ENCODE measurements around the gene KRT38.

The KRT38 gene

DNA sequence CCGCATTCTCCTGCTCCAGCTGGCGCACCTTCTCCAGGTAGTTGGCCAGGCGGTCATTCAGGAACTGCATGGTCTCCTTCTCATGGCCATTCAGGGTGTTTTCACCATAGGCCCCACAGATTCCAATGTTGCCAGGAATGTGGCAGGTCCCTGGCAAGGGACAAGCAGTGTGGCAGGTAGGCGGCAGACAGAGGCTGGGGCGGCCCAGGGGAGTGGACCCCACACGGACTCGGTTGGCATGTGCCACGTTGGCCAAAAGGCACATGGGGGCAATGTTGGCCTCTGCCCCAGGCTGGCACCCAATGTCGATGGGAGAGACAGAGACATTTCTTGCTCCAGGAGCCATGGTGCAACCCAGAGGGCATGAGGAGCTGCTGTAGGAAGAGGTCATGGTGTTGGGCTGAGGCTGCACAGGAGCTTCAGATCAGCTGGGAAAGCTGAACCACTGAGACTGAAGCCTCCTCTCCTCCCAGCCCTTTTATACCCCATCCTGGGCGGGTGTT, at the start of gene KRT38:
TSS of gene KRT38 (minus strand) at position 453 of the 503 bp plus-strand sequence. CDS start at position 391, 62 bp downstream.
- FAIRE-seq, result no peak

DNA sequence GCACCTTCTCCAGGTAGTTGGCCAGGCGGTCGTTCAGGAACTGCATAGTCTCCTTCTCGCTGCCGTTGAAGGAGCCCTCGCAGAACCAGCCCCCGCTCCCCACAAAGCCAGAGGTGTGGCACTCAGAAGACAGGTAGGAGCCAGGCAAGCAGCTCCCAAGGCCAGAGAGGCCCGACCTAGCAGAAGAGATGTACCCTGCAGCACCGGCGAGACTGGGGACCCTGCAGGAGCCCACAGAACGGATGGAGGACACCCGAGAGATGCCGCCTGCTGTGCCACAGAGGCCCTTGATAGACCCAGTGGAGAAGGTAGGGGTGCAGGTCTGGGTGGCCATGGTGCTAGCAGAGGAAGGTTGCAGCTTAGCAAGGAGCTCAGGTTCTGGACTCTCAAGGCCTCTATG, 48.7 kb upstream of the KRT38 start, which contains the start of gene KRT36:
TSS of gene KRT36 (minus strand) at position 380 of the 400 bp plus-strand sequence. CDS start at position 334, 46 bp downstream.
- no peak for FAIRE-seq

DNA sequence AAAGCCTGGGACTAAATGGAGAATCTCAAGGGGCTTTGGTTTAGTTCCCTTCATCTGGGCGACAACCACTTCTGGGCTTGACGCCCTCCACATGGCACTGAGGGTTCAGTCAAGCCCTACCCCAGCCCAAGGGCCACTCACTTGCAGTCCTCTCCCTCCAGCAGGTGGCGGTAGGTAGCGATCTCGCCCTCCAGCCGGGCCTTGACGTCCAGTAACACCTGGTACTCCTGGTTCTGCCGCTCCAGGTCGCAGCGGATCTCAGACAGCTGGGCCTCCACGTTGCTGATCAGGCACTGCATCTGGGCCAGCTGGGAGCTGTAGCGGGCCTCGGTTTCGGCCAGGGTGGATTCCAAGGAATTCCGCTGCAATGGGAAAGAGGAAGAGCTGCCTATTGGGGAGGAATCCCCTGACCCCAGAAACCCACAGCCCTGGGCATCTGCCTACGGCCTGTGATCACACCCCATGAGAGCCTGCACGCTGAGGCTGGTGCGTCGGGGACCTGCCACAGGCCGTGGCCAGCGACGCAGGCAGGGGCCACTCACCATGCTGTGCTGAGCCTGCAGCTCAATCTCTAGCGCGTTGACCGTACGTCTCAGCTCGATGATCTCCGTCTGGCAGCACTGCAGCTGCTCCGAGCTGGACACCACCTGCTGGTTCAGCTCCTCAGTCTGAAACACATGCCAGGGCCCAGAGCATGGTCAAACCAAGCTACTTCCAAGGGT, 46.2 kb upstream of the KRT38 start:
- no peak for FAIRE-seq

DNA sequence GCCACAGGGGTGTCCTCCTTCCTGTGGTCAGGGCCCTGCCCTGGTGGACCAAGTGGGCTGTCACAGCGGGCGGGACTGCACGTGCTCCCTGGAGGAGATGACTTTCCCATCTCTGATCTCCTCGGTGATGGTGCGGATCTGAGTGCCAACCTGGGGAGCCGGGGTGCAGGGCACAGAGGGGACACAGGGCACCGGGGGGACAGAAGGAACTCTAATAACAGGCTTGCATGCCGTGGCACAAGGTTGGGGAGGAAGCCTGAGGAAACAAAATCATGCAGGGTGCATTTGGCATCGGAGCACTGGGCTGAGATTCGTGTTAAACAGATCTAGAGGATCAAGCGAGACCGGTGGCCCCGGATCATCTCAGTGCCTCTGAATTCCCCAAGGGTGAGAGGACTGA, 45.5 kb upstream of the KRT38 start:
- no peak for FAIRE-seq

DNA sequence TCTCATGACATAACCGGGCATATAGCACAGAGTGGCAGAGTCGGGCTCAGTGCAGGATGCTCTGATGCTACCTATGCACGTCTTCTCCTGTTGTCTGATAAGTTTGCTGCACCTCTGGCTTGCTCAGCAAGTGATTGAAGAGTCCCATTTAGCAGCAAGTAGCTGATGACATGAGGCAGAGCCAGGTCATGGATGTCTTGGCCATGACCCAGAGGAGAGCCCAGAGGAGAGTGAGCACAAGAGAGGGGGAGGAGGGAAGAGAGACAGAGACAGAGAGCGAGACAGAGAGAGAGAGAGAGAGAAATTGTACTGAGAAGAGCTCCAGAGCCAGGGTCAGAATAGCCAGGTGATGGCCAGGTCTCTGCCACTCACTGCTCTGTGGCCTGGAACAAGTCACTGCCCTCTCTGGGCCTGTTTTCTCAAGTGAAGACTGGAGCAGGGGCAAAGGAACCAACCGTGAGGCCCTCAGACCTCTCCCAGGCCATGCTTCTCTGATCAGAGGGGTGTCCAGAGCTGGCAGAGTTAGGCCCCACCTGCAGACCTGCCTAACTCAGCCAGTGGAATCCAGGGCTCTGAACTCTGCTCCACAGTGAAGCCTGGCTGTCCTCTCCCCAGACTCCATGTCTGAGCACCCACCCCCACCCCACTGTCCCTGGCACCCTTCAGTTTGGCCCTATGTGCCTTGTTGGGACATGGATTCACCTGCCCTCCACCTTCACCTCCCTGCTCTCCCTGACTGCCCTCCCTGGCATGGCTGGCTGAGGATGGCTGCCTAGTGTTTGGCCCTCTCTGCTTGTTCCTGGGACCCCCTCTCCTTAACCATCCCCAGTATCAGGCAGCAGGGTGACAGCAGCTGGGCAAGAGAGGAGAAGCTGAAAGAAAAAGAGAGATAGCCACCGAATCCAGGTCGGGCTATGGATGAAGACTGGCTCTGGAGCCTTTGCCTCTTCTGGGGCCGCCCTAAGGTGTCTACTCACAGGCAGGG, 44.4 kb upstream of the KRT38 start:
- FAIRE-seq, result no peak

DNA sequence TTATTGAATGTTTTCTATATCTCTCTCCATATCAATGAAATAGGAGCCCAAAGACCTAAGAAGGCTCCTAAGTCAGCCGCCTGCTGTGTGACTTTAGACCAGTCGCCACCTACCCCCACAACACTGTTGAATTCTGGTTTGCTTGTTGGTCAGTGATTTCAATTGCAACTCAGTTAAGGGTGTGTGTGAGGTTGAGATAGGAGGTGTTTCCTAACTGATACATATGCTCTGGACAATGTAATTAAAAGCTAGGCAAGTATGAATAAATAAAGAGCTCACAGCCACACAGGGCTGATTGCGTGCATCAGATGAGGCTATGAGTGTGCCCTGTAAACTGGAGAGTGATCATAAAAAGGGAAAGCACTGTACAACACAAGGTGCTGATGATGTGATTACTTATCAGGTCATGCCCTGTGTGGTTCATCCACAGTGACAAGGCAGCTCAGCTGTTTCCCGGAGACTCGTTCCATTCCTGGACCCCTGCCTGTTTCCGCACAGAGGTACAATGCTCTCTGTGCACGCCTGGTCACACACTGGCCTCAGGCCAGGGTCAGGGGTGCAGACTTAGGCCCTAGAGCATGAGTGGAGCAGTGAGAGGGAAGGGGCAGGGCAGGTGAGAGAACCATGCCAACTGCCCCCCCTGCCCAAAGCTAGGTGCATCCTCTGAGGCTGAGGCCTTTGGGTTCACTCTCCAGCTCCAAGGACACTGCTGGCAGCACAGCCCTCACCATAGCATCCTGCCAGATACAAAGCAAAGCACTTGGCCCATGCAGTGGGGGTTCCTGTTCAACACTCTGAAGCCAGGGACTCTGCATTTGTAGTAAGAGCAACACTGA, 43.4 kb upstream of the KRT38 start:
- FAIRE-seq, result no peak

DNA sequence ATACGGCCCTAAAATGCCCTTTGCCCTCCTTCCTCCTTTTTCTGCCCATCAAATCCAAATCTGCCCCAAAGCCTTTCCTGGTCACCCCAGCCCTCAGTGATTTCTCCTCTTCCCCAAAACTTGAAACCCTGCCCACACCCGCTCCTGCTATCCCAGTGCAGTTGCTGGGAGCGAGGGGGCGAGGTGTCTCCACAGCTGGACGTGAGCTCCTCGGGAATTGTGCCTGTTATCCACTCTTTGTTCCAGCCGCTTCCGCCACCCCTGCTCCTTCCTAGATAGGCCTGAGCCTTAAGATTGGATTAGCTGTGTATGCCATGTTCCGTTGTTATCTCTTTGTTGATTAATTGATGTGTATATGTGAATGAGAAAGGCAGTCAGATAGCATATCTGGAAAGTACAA, 42.7 kb upstream of the KRT38 start:
- no peak for FAIRE-seq

DNA sequence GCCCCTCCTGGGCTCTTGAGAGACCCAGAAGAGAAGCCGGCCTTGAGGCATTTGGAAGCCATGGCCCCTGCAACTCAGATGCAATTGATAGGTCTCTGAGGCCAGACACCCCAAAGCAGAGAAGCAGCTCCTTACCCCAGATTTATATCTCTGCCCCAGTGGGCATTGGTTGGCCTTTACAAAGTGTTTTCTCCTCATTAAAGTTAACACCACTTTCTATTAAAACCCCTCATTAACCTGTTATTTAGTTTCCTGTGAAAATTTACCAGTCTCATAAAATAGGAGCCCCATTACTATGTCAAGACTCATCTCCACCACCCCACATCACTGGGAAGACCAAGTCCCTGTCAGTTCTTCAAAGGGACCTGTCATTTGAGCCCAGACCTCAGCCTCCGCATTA, 40.3 kb upstream of the KRT38 start, which contains the start of gene KRT35:
TSS of gene KRT35 (minus strand) at position 116 of the 400 bp plus-strand sequence. CDS start at position 62, 54 bp downstream.
- FAIRE-seq, result no peak

DNA sequence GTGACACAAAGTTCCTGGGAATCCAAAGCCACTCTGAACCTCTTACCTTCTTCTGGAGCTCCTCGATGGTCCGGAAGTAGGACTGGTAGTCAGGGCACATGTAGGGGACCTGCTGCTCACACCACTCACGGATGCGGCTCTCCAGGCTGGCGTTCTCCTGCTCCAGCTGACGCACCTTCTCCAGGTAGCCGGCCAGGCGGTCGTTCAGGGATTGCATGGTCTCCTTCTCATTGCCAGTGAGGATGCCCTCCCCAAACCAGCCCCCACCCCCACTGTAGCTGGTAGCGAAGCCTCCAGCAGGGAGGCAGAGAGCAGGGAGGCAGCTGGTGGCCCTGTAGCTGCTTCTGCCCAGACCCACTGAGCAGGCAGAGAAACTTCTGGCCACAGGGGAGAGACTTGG, 39.8 kb upstream of the KRT38 start:
- no peak for FAIRE-seq

DNA sequence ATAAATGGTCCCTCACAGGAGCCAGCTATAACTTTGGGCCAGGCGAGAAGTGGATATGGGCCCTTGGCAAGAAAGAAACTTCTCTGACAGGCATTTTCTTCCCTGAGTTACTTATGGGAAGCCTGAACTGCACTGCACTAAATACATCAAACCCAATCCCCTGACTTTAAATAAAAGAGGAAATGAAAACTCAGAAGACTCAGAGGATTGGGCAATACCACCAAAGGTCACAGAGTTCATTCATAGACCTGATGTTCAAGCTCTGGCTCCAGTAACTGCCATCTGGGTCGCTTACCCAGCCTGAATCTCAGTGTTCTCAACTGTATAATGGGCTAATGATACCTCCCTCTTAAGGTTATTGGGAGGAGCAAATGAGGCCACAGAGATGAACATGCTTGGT, 39.4 kb upstream of the KRT38 start:
- no peak for FAIRE-seq

DNA sequence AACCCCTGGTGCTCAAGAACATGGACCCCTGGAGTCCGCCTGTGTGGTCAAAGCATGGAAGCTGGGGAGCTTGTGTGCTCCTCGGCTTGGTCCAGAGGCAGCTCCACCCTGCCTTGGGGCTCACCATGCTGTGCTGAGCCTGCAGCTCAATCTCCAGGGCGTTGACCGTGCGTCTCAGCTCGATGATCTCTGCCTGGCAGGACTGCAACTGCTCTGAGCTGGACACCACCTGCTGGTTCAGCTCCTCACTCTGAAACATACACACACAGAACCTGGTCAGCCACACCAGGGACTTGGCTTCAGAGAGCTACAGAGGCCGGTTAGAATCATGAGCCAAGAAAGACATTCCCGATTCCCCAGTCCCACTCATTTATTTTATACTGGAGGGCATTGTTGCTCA, 37.5 kb upstream of the KRT38 start:
- no peak for FAIRE-seq

DNA sequence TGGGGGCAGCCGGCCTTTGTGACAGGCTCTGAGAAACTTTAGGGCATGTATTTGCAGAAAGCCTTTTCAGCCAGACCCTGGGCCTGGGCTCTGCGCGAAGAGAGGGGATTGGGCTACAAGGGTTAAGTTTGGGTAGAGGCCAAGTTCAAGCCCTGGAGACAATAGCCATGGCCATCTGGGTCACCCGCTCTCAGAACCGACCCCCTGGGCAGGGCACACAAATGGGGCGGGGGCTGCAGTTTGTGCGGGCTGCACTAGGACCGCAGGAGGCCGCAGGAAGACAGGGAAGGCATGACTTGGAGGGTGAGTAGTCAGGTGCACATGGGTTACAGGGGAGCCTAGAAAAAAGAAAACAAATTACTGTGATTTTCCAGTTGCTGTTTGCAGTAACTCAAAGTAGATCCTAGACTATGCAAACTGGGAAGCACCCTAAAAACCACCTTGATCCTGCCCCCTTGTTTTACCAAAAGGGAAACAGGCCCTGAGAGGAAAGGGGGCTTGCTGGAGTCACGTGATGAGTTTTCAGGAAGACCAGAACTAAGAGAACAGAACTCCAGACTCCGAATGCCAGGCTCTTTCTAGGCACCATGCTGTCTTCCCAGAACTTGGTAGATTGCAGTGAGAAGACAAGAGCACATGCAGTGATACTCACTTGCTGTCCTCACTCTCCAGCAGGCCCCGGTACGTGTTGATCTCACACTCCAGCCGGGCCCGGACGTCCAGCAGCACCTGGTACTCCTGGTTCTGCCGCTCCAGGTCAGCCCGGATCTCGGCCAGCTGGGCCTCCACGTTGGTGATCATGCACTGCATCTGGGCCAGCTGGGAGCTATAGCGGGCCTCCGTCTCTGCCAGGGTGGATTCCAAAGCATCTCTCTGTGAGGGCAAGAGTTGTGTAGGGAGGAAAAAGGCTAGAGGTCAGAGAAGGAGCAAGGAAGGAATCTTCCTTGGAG, 36.4 kb upstream of the KRT38 start:
- FAIRE-seq, result no peak

DNA sequence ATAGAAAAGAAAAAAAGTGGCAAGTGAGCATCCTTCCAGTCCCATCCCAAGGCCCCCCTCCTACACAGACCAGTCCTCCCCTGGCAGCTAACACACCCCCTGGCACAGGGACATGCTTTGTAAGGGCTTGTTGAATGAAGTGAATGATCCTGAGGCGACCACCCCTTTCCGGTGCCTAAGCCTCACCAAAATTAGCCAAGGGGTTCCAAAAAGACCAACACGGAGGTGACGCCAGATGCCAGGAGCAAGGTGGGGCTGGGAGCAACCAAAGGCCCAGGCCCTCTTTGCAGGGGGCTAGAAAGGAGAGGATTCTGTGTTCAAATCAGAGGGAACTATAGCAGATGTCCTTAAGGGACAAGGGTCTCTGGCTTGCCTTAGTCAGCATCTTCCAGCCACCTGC, 34.6 kb upstream of the KRT38 start:
- FAIRE-seq, result no peak

DNA sequence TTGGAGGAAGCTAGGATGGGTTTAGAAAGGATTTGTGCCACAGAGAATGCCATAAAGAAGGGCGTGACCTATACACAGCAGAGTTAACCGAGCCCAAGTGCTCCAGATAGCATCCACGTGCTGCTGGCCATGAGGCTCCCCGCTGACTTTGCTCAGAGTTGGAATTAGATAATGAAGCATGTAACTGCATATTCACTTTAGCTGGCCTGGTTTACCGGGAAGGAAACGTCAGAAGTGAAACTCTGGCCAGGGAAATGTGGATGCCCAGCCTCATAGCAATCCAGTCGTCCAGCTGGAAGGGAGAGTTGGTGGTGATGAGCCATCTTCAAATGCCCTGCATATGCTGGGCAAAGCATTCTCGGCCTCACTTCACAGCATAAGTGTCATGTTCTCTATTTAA, 34.1 kb upstream of the KRT38 start:
- no peak for FAIRE-seq

DNA sequence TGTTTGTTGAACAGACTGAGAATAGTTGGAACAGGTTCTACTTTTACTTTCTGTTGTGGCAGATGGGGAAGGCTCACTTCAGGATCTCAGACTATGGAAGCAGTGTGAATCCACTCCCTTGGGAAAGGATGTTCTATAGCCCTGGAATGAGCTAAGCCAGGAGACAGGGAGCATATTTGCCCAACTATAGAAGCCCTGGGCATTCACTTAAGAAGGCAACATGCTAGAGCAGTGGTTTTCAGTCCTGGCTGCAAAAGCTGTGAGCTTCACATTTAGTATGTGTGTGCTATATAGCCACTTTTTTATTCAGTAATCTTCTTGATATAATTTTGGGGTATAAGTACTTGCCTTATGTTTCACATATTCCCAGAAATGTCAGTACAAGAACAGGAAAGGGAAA, 27.6 kb upstream of the KRT38 start:
- FAIRE-seq, result no peak

DNA sequence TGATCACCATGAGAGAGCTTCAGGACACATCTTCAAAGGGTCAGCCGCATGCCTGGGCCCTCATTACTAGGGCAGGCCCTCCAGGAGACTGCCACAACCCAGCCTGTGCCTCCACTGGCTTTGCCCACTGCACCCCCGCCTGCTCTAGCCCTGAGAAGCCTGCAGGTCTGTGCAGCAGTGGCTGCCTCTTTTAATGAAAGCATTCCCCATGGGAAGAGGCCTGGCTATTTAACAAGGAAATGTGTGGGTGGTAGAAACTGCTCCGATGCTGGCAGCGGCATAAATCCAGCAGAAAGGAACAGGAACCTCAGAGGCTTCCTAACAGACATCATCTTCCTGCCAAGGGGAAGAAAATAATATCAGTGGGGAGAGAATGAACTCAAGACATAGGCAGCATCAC, 26.8 kb upstream of the KRT38 start:
- no peak for FAIRE-seq

DNA sequence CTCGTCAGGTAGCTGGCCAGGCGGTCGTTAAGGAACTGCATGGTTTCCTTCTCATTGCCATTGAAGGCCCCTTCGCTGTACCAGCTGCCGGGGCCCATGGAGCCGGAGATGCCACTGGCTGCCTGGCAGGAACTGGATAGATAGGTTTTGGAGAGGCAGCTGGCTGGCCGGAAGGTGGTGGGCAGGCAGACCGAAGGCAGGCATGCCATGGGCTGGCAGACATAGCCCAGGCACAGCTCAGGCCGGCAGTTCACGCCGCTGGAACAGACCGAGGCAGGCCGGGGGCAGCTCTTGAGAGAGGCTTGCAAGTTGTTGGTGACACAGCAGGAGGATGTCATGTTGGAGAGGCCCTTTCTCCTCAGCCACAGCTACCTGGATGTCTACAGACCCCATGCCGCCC, 26.2 kb upstream of the KRT38 start, which contains the start of gene KRT32:
TSS of gene KRT32 (minus strand) at position 399 of the 400 bp plus-strand sequence. CDS start at position 338, 61 bp downstream.
- no peak for FAIRE-seq

DNA sequence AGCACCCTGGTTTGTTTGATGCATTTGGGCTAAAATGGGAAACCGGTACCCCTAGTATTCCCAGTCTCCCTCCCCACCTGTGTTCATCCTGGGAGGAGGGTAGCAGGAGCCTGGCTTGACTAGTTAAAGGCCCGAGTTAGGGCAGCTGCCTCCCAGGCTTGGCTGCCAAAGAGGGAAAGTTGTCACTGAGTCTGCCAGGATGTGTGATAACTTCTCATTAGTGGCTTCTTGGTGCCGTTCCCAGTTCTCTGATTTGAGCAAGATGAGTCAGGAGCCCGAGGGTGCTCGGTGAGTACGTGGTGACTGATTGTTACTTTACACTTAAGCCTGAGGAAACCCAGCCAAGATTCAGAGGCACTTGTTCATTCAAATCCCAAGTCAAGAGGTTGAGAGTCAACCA, 23.9 kb upstream of the KRT38 start:
- no peak for FAIRE-seq

DNA sequence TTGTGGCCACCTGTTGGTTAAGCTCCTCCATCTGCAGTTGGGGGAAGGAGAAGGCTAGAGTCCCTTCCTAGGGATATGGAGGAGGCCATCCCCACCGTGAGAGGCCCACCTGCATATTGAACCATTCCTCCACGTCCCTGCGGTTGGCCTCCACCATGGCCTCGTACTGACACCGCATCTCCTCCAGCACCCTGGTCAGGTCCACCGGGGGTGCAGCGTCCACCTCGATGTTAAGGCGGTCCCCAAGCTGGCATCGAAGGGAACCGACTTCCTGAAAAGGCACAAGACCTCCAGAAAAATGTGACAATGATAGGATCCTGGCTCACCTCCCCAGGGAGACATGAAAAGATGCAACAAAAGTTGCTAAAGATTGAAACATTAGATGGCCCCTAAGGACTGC, 23.4 kb upstream of the KRT38 start:
- no peak for FAIRE-seq

DNA sequence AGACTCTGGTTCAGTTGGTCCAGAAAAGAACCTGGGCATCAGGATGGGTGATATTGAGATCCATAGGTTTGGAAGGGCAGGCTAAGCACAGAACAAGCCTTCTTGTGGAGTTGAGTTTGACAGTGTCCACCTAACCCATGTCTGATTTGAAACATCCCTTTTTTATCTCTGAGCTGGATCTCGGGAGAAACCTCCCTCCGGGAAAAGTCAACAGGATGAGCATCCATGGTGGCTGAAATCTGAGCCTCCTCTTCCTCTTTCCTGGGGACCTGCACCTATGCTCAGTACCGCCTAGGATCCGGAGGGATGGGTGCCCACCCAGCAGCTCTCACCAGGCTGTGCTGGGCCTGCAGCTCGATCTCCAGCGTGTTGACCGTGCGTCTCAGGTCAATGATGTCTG, 23.0 kb upstream of the KRT38 start:
- no peak for FAIRE-seq

DNA sequence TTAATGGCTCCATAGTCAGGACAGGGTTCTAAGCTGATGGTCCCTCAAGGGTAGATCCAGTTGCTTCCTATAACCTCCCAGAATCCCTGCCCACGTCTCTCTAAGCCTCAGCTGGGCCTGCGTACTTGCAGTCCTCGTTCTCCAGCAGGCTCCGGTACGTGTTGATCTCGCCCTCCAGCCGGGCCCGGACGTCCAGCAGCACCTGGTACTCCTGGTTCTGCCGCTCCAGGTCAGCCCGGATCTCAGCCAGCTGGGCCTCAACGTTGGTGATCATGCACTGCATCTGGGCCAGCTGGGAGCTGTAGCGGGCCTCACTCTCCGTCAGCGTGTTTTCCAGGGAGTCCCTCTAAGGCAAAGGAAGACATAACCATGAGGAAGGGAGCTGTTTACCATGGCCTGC, 21.9 kb upstream of the KRT38 start:
- no peak for FAIRE-seq

All from G401.6 (cell line).